HCT116 (cell line): ENCODE data around the gene CDC14B. TPM values are rescaled to one million over a fixed set of nuclear protein-coding genes. Genes with fewer than 3 reads are reported as not detected.

Experiments used
- ATAC-seq: fragments of 200-7000 bp; cut with Tn5 transposase; 2 replicates; pipeline ENCODE4 v1.9.1; 2020; ENCODE audit warnings: mild to moderate bottlenecking, moderate library complexity
- BruUV-seq: library from RNA; stranded (reverse); fragments of 400-500 nt; replicated peaks from 2 replicates; lab custom pipeline; 2021; lab: Mats Ljungman, UMichigan
- CTCF ChIA-PET: fragments of 300-600 bp; sonication (Branson Sonifier 250); formaldehyde crosslinking; loops from one replicate; lab custom pipeline; 2021; ENCODE audit warnings: antibody characterized with exemption; lab: Charles Lee
- POLR2A ChIA-PET: fragments of 300-600, 350-600 bp; sonication (Branson Sonifier 250); formaldehyde crosslinking; loops from one replicate; lab custom pipeline; 2021; ENCODE audit warnings: antibody characterized with exemption; lab: Charles Lee
- RAD21 ChIA-PET, 2 experiments: fragments of 300-600 bp; sonication (Branson Sonifier 250); formaldehyde crosslinking; loops; one replicate each; lab custom pipeline; 2023; ENCODE audit warnings: low total read pairs in 2 of 2; ENCODE audit not compliant: uncharacterized antibody in 2 of 2, unreplicated experiment in 2 of 2, low non-redundant PET in 1 of 2; lab: Charles Lee
- DNase-seq: peaks from one replicate; pipeline ENCODE4 v3.0.0-alpha.2; 2010; ENCODE audit warnings: low read depth, low spot score
- H2AFZ ChIP-seq: fragments of 200-600 bp; shearing (Covaris generic), sonication (generic); 2 replicates; pipeline ENCODE4 v1.6.1; 2017; ENCODE audit warnings: low read depth, mixed run types, mixed read lengths, antibody characterized with exemption, low read length; ENCODE audit not compliant: poor library complexity, severe bottlenecking
- H3K27ac ChIP-seq: 2 replicates; pipeline ENCODE4 v1.5.1; 2012; ENCODE audit warnings: low read depth, low read length
- H3K27me3 ChIP-seq: fragments of 200-600 bp; sonication (generic); 2 replicates; pipeline ENCODE4 v1.6.1; 2016; ENCODE audit warnings: mixed run types, low read length, mixed read lengths; ENCODE audit not compliant: insufficient read depth
- H3K36me3 ChIP-seq, 2 experiments: fragments of 200-500 bp in 1 of 2; fragments of 200-600 bp in 1 of 2; sonication (Bioruptor generic) in 1 of 2; sonication (generic) in 1 of 2; 2 replicates each; pipeline versions ENCODE4 v1.5.1 to v1.6.1; 2014 to 2016; ENCODE audit warnings: low read length in 2 of 2, inconsistent platforms in 1 of 2, mixed read lengths in 1 of 2, mixed run types in 1 of 2; ENCODE audit not compliant: insufficient read depth in 2 of 2, control insufficient read depth in 1 of 2
- H3K4me1 ChIP-seq, 2 experiments: fragments of 200-600 bp in 1 of 2; sonication (generic) in 1 of 2; 2 replicates each; pipeline versions ENCODE4 v1.5.1 to v1.6.1; 2012 to 2017; ENCODE audit warnings: low read length in 2 of 2, inconsistent platforms in 1 of 2, mild to moderate bottlenecking in 1 of 2, mixed read lengths in 1 of 2, mixed run types in 1 of 2, moderate library complexity in 1 of 2; ENCODE audit not compliant: insufficient read depth in 2 of 2, control insufficient read depth in 1 of 2
- H3K4me2 ChIP-seq: fragments of 200-600 bp; sonication (generic); 2 replicates; pipeline ENCODE4 v1.6.1; 2017; ENCODE audit warnings: mixed run types, low read length, mixed read lengths
- H3K4me3 ChIP-seq, 2 experiments: fragments of 200-600 bp in 1 of 2; sonication (generic) in 1 of 2; replicated peaks in 1 of 2; 2 replicates each; pipeline ENCODE4 v1.5.1; 2011 to 2016; ENCODE audit warnings: low read length in 2 of 2, control low read depth in 1 of 2, low read depth in 1 of 2, mild to moderate bottlenecking in 1 of 2, mixed read lengths in 1 of 2, mixed run types in 1 of 2
- H3K79me2 ChIP-seq: fragments of 200-600 bp; sonication (generic); 2 replicates; pipeline ENCODE4 v1.6.1; 2017; ENCODE audit warnings: mild to moderate bottlenecking, mixed run types, low read length, moderate library complexity, mixed read lengths; ENCODE audit not compliant: insufficient read depth
- H3K9ac ChIP-seq: fragments of 200-600 bp; sonication (generic); 2 replicates; pipeline ENCODE4 v1.6.1; 2016; ENCODE audit warnings: low read length, mixed read lengths
- H3K9me2 ChIP-seq: fragments of 200-600 bp; sonication (generic), shearing (Covaris generic); 2 replicates; pipeline ENCODE4 v1.6.1; 2017; ENCODE audit warnings: mixed run types, mild to moderate bottlenecking, moderate library complexity; ENCODE audit not compliant: insufficient read depth
- H3K9me3 ChIP-seq, 2 experiments: fragments of 200-500 bp in 1 of 2; fragments of 200-600 bp in 1 of 2; sonication (Bioruptor generic) in 1 of 2; sonication (generic) in 1 of 2; 2 replicates each; pipeline ENCODE4 v1.6.1; 2014 to 2017; ENCODE audit warnings: low read length in 2 of 2, mixed read lengths in 2 of 2, inconsistent platforms in 1 of 2, low read depth in 1 of 2, mild to moderate bottlenecking in 1 of 2, mixed run types in 1 of 2, moderate library complexity in 1 of 2; ENCODE audit not compliant: control insufficient read depth in 1 of 2, insufficient read depth in 1 of 2
- H4K20me1 ChIP-seq: fragments of 200-600 bp; sonication (generic), shearing (Covaris generic); 2 replicates; pipeline ENCODE4 v1.6.1; 2017; ENCODE audit warnings: mixed run types, mild to moderate bottlenecking, moderate library complexity; ENCODE audit not compliant: insufficient read depth
- CEBPB ChIP-seq: IDR thresholded peaks from 2 replicates; pipeline ENCODE4 v1.6.1; 2012; ENCODE audit warnings: low read depth
- EZH2 ChIP-seq: fragments of 200-600 bp; sonication (generic); IDR thresholded peaks from 2 replicates; pipeline ENCODE4 v1.6.1; 2017; ENCODE audit warnings: antibody characterized with exemption, mixed run types
- FOSL1 ChIP-seq: IDR thresholded peaks from 2 replicates; pipeline ENCODE4 v1.6.1; 2012; ENCODE audit warnings: low read depth
- POLR2A ChIP-seq: IDR thresholded peaks from 2 replicates; pipeline ENCODE4 v1.7.0; 2011; ENCODE audit warnings: borderline replicate concordance; ENCODE audit not compliant: insufficient read depth, insufficient read length; ENCODE audit errors: extremely low read depth
- POLR2AphosphoS5 ChIP-seq: IDR thresholded peaks from 2 replicates; pipeline ENCODE4 v1.6.1; 2011; ENCODE audit warnings: mild to moderate bottlenecking, low read depth, low read length, moderate library complexity
- RAD21 ChIP-seq: IDR thresholded peaks from 2 replicates; pipeline ENCODE4 v1.6.1; 2012; ENCODE audit warnings: low read depth, mild to moderate bottlenecking
- SIN3A ChIP-seq: IDR thresholded peaks from 2 replicates; pipeline ENCODE4 v1.6.1; 2012; ENCODE audit warnings: low read depth
- SP1 ChIP-seq: IDR thresholded peaks from 2 replicates; pipeline ENCODE4 v1.6.1; 2012; ENCODE audit warnings: low read depth
- SRF ChIP-seq: IDR thresholded peaks from 2 replicates; pipeline ENCODE4 v1.6.1; 2012; ENCODE audit warnings: low read depth
- YY1 ChIP-seq: IDR thresholded peaks from 2 replicates; pipeline ENCODE4 v1.6.1; 2011; ENCODE audit warnings: low read length, low read depth, moderate library complexity, mild to moderate bottlenecking; ENCODE audit not compliant: insufficient replicate concordance; ENCODE audit errors: extremely low read depth
- ZFX ChIP-seq: fragments of 450-650 bp; IDR thresholded peaks from 2 replicates; pipeline ENCODE4 v1.6.1; 2017
- ZNF274 ChIP-seq: fragments of 200-500 bp; sonication (Bioruptor generic); IDR thresholded peaks from 2 replicates; pipeline ENCODE4 v1.6.1; 2014; ENCODE audit warnings: mild to moderate bottlenecking, low read depth, low read length, inconsistent platforms
- intact Hi-C: fragments of 100-400 bp; cut with micrococcal nuclease; formaldehyde crosslinking; loops from 2 replicates; pipeline ENCODE4 v1.10.0; 2022
- total RNA-seq: library from RNA; stranded (reverse); gene quantifications from one replicate; pipeline ENCODE4 v1.2.1, GENCODE V29; 2021; ENCODE audit not compliant: unreplicated experiment
- TF ChIP-seq, protein P1 (sequence below): IDR thresholded peaks from 2 replicates; pipeline ENCODE4 v1.6.1; 2012
- TF ChIP-seq, protein P2 (sequence below): IDR thresholded peaks from 2 replicates; pipeline ENCODE4 v1.6.1; 2012; ENCODE audit warnings: low read depth
- TF ChIP-seq, protein P3 (sequence below): IDR thresholded peaks from 2 replicates; pipeline ENCODE4 v1.6.1; 2012

Gene CDC14B
- total RNA-seq, 1 experiment from 2014 or later = 21.6 TPM

DNA sequence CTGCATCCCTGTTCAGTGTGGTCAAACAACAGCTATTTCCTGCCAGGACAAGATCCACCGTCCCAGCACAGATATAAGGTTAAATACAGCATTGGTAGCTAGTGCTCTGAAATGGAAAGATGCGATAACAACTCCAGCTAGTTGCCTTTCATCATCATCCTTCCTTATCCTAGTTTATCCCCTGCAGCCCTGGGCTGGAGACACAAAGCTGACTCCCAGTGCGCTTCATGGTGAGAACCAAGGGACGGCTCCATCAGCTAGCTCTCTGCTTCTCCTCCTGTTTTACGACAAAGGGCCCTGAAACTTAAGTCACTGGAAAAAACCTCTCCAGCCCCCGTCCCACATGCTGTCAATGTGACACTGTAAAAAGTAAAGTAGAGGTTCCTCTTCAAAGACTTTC lies 37.9 kb downstream of the CDC14B start:
- peaks cover 11% of the 10 kb centered on the region for H3K79me2 ChIP-seq
- no peak overlapping the region for H3K4me2 ChIP-seq
- no peak overlapping the region for H3K4me3 ChIP-seq
- H3K4me1 ChIP-seq = no peaks in the 10 kb centered on the region
- H3K27ac ChIP-seq = no peak overlapping the region
- H3K36me3 ChIP-seq = no peaks in the 10 kb centered on the region
- TF ChIP-seq, protein P1, sequence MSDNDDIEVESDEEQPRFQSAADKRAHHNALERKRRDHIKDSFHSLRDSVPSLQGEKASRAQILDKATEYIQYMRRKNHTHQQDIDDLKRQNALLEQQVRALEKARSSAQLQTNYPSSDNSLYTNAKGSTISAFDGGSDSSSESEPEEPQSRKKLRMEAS = no peak
- TF ChIP-seq SP1 (no peak), CEBPB (no peak)
- TF ChIP-seq, protein P2, sequence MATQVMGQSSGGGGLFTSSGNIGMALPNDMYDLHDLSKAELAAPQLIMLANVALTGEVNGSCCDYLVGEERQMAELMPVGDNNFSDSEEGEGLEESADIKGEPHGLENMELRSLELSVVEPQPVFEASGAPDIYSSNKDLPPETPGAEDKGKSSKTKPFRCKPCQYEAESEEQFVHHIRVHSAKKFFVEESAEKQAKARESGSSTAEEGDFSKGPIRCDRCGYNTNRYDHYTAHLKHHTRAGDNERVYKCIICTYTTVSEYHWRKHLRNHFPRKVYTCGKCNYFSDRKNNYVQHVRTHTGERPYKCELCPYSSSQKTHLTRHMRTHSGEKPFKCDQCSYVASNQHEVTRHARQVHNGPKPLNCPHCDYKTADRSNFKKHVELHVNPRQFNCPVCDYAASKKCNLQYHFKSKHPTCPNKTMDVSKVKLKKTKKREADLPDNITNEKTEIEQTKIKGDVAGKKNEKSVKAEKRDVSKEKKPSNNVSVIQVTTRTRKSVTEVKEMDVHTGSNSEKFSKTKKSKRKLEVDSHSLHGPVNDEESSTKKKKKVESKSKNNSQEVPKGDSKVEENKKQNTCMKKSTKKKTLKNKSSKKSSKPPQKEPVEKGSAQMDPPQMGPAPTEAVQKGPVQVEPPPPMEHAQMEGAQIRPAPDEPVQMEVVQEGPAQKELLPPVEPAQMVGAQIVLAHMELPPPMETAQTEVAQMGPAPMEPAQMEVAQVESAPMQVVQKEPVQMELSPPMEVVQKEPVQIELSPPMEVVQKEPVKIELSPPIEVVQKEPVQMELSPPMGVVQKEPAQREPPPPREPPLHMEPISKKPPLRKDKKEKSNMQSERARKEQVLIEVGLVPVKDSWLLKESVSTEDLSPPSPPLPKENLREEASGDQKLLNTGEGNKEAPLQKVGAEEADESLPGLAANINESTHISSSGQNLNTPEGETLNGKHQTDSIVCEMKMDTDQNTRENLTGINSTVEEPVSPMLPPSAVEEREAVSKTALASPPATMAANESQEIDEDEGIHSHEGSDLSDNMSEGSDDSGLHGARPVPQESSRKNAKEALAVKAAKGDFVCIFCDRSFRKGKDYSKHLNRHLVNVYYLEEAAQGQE = no peak
- ATAC-seq (no peak), DNase-seq (no peak)
- CTCF ChIA-PET = no interaction called here
- RAD21 ChIA-PET = no interaction called here
- H3K9me3 ChIP-seq = no peaks in the 10 kb centered on the region
- H4K20me1 ChIP-seq = no peaks in the 10 kb centered on the region; the same call in 1 of the 2 replicates
- no peak overlapping the region for H3K9ac ChIP-seq
- H2AFZ ChIP-seq = no peak overlapping the region
- H3K27me3 ChIP-seq = no peaks in the 10 kb centered on the region
- H3K9me2 ChIP-seq = no peaks in the 10 kb centered on the region
- no TSS peak for BruUV-seq
- intact Hi-C loops = no loop called here
- POLR2A ChIA-PET = no interaction called here

DNA sequence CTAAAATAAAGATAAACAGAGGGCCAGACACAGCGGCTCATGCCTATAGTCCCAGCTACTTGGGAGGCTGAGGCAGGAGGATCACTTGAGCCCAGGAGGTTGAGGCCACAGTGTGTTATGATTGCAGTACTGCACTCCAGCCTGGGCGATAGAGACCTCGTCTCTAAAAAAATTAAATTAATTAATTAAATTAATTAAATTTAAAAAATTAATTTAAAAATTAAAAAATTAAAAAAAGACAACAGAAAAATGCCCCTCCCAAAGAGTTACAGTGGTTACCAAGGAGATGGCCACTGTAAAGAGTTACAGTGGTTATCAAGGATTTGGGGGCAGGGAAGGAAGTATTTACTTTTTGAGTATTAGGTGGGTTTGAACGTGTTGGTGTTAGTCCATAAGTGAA lies 38.3 kb downstream of the CDC14B start:
- no peak overlapping the region for H3K9ac ChIP-seq
- H3K9me3 ChIP-seq = no peaks in the 10 kb centered on the region
- no TSS peak for BruUV-seq
- CTCF ChIA-PET = no interaction called here
- no peaks in the 10 kb centered on the region for H3K4me1 ChIP-seq
- ATAC-seq (no peak), DNase-seq (no peak)
- H2AFZ ChIP-seq = no peak overlapping the region
- no peaks in the 10 kb centered on the region for H3K9me2 ChIP-seq
- H4K20me1 ChIP-seq = no peaks in the 10 kb centered on the region; the same call in 1 of the 2 replicates
- no peak overlapping the region for H3K4me3 ChIP-seq
- POLR2A ChIA-PET = no interaction called here
- intact Hi-C loops = no loop called here
- RAD21 ChIA-PET = no interaction called here
- peaks cover 16% of the 10 kb centered on the region for H3K79me2 ChIP-seq
- H3K4me2 ChIP-seq = no peak overlapping the region
- H3K36me3 ChIP-seq = no peaks in the 10 kb centered on the region
- no peak overlapping the region for H3K27ac ChIP-seq
- H3K27me3 ChIP-seq = no peaks in the 10 kb centered on the region
- TF ChIP-seq ZFX = no peak
- no peak for TF ChIP-seq FOSL1
- TF ChIP-seq, protein P3, sequence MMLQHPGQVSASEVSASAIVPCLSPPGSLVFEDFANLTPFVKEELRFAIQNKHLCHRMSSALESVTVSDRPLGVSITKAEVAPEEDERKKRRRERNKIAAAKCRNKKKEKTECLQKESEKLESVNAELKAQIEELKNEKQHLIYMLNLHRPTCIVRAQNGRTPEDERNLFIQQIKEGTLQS = no peak
- no peak for TF ChIP-seq POLR2AphosphoS5
- TF ChIP-seq ZNF274 = no peak
- TF ChIP-seq SRF = no peak
- no peak for TF ChIP-seq SP1
- TF ChIP-seq, protein P2 = no peak
- no peak for TF ChIP-seq SIN3A
- no peak for TF ChIP-seq RAD21
- TF ChIP-seq YY1 = no peak
- TF ChIP-seq POLR2A = no peak
- no peak for TF ChIP-seq EZH2
